Endometrial microvascular endothelial cells (primary cell): Measurements from ENCODE around the gene WRNIP1. TPM values are rescaled to one million over a fixed set of nuclear protein-coding genes. Genes with fewer than 3 reads are reported as not detected.
"Not testable (repeated sequence)": the region's sequence is repeated elsewhere in the genome, so short reads cannot be mapped to it uniquely, and the experiment has no call there.

ENCODE experiments used
- in situ Hi-C: cut with HindIII; loops from 2 replicates; pipeline ENCODE4 v1.10.0; 2017; ENCODE audit warnings: low sequenced_read_pairs, low pct_unique_long_range_greater_than_20kb; ENCODE audit errors: inconsistent ontology term
- total RNA-seq: library from RNA; depleted of rRNA; stranded (reverse); fragments of >200 nt; gene quantifications from one replicate; pipeline ENCODE4 v1.2.3, GENCODE V29; 2015; ENCODE audit errors: inconsistent ontology term

Gene WRNIP1
- total RNA-seq, 1 donor from 2014 or later: 61.1 TPM

DNA sequence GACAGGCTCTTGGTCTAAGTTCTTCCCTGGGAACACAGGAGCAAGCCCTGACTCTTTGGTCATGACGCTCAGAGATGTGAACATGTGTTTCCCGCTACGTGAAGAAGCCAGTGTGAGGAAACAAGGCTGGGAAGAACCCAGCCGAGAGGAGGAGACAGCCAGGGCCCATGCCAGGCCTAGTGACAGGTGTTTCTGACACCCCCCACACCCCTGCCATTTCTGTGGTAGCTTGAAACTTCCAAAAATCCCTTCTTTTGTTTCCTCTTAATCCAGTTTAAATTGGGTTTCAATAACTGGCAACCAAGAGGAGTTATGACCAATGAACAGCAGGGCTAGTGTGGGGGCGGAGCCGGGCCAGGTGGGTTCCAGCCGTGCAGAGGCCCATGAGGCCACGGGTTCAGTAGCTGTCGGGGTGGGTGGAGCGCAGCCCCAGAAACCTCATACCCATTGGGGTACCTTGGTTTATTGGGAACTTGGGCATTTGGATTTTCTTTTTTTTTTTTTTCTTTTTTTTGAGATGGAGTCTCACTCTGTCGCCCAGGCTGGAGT is 33.5 kb downstream of the WRNIP1 start:
- in situ Hi-C loops: no loop called here

DNA sequence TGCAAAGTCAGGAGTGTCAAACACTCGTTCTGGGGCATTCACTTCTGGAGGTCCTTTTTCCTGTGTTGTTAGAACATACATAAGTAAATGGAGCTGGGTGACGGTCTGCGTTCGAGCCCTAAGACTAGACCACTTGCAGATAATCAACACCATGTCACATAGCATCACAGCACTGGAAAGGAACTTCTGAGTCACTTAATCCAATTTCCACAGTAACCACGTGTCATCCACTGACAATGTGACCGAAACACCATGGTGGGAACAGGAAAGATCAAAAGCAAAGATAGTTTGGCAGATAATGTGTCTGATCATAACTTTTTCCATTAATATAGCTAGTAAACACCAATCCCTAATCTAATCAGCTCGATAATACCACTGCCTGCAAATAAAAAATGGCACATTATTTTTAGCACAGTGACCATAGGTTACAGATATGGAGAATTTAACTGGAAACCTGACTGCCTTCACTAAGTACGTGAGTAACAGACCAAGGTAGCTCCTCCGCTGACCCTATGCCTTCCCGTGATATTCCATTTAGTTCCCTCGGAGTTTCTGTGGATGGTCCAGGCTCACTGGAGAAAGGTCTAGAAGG is 34.8 kb downstream of the WRNIP1 start:
- in situ Hi-C loops: no loop called here

DNA sequence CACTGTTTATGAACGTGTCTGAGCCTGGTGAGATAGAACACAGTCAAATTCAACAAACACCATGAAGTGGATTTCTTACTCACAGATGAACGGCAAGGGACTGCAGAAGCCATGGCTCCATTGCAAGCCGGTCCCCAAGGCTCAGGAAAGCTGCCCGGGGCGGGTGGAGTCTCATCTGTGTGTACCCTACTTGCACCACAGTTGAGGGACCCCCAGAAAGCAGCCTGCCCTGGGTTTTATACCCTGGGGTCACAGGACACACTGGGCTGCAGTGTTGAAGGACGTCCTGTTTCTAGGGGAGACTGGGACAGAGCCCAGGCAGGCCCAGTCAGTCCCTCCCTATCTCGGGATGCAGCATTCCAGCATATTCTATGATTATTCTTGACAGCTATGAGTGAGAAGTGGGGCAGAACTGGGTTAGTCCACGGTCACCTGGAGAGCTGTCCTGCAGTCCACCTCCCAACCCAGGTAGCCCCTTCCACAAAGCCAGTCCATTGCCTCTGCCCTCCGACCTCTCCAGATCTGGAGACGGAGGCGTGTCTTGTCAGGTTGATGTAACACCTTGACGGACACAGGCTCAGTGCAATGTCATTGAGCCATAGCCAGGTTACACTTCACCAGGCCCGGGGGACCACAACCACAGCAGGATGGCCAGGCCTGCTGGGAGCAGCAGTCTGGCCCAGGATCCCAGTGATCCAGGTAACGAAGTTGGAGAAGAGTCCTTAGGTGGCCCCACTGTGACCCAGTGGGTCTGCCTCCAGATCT is 35.5 kb downstream of the WRNIP1 start:
- in situ Hi-C loops: no loop called here

DNA sequence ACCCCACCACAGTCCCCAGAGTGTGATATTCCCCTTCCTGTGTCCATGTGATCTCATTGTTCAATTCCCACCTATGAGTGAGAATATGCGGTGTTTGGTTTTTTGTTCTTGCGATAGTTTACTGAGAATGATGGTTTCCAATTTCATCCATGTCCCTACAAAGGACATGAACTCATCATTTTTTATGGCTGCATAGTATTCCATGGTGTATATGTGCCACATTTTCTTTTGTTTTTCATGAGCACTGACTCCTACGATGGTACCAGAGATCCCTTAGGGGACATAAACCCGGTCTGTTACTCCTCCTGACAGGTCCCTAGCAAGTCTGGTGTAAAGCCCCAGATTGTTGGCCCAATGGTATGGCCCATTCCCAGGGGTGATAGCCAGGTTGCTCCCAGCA is 36.5 kb downstream of the WRNIP1 start:
- in situ Hi-C loops: not testable (repeated sequence)

DNA sequence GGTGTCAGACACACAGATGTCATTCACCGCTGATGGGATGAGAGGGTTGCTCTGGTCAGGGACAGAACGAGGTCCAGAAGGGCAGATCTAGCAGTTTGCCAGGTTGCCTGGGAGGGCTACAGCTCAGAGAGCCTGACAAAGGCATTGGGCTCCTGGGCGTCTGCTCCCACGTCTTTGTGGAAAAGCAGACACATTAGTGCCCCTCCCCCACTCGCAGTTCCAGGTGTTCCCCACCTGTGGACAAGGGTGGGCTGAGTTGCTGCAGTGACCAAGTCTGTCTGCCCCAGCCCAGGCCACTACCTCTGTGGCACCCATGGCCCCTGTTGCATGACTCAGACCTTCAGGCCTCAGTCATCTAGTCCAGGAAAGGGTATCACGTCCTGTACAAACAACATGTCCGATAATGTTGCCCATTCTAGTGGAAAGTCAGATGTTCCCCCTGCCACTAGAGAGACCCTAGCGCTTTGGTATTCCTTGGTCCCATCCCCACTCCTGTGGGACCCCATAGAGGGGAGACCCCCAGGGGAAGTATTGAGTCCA is 37.4 kb downstream of the WRNIP1 start:
- in situ Hi-C loops: no loop called here

DNA sequence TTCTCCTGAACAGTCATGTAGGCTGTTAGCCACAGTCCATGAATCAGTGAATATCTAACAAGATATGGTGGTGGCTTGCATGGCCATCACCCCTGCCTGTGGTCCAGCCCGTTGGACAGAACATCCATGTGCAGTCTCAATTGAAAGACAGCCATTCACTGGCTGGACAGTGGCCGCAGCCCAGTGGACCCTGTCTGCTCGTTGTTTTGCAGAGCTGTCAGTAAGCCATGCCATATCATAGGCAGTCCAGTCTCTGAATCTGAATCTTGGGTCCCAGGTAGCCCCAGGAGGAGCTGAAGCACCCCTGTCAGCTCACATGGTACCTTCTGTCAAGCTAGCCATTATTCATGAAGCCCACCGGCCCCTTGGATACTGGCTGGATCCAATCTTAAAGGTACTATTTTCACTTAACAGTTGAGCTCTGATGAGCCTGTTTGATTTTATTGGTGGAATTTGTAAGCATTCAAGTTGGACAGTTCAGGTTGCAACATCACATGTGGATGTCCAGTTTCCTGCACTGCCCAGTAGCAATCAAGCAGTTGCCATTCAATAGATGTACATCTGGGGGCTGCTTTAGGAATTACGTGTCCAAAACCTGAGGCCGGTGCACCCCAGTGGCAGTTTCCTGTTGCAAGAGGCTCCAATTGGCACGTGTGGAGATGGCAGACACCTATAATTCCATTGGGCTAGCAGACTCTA is 38.7 kb downstream of the WRNIP1 start:
- in situ Hi-C loops: no loop called here

DNA sequence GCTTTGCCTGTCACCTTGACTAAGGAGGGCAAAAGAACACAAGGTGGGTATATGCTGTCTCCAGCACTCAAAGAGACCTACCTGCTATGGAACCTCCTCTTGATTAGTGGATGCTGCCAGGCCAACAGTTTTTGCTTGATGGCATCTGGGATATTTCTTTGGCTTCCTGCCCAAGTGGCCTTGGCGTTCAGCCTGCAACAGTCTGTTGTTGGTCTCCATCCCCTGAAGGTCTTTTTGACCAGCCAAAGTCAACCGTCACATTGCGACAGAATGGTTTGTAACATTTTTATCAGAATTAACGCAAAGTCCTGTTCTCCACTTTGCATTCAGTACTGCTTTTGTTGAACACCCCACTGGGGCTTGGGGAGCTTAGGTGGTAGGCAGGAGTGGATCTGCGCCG is 39.3 kb downstream of the WRNIP1 start:
- in situ Hi-C loops: no loop called here

DNA sequence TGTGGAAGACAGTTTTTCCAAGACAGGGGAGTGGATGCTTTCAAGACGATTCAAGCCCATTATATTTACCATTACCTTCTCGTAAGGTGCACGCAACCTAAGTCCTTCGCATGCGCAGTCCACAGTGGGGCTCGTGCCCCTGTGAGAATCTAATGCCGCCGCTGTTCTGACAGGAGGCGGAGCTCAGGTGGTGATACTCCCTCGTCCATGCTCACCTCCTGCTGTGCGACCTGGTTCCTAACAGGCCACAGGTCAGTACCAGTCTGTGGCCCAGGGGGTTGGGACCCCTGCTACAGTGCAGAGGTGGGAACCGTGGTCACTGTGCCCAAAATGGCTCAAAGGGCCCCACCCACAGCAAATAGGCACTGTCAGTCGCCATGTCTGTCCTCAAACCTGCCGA is 39.8 kb downstream of the WRNIP1 start:
- in situ Hi-C loops: no loop called here

GRCh38 chr6:2806644-2807043 is 41.5 kb downstream of the WRNIP1 start:
- in situ Hi-C loops: no loop called here

GRCh38 chr6:2807342-2808090 is 42.3 kb downstream of the WRNIP1 start:
- in situ Hi-C loops: no loop called here

DNA sequence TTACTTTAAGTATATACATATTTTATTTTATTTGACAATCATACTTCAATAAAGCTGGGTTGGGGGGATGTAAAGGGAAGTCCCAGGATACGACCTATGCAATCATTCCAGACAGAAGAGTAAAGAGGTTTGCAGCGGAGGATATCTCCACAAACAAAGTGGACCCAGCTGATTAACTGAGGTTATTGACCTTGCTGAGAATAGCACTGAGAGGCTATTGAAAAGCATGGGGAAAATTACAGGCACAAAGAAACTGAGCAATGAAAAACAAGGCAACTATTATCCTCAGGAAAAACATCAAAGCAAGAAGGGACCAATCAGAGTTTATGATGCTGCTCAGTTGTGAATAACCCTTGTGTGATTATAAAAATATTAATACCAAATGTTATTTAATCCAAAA is 43.8 kb downstream of the WRNIP1 start:
- in situ Hi-C loops: no loop called here

GRCh38 chr6:2810092-2810671 is 45.0 kb downstream of the WRNIP1 start:
- in situ Hi-C loops: no loop called here

- in situ Hi-C loops: no loop called here
Measured at GRCh38 chr6:2812695-2813094, 47.5 kb downstream of the WRNIP1 start.

- in situ Hi-C loops: no loop called here
Measured at GRCh38 chr6:2816158-2816557, 51.0 kb downstream of the WRNIP1 start.

- in situ Hi-C loops: no loop called here
Measured at GRCh38 chr6:2817903-2818443, 52.8 kb downstream of the WRNIP1 start.

- in situ Hi-C loops: no loop called here
Measured at GRCh38 chr6:2818593-2818992, 53.4 kb downstream of the WRNIP1 start.

- in situ Hi-C loops: no loop called here
Measured at GRCh38 chr6:2819115-2819514, 53.9 kb downstream of the WRNIP1 start.

- in situ Hi-C loops: no loop called here
Measured at GRCh38 chr6:2819978-2820377, 54.8 kb downstream of the WRNIP1 start.
